Stimulated activated CD8-positive, alpha-beta memory T cell treated with anti-CD3 and anti-CD28 coated beads, Interleukin-4, amount 100 ng/mL, for 24 hours (primary cell): ENCODE measurements around the gene PMEL.
"Not testable (repeated sequence)": the region's sequence is repeated elsewhere in the genome, so short reads cannot be mapped to it uniquely, and the experiment has no call there.

Source experiments
- DNase-seq: peaks from one replicate; pipeline ENCODE4 v3.0.0-alpha.2; 2020; ENCODE audit warnings: low read depth

The PMEL gene

DNA sequence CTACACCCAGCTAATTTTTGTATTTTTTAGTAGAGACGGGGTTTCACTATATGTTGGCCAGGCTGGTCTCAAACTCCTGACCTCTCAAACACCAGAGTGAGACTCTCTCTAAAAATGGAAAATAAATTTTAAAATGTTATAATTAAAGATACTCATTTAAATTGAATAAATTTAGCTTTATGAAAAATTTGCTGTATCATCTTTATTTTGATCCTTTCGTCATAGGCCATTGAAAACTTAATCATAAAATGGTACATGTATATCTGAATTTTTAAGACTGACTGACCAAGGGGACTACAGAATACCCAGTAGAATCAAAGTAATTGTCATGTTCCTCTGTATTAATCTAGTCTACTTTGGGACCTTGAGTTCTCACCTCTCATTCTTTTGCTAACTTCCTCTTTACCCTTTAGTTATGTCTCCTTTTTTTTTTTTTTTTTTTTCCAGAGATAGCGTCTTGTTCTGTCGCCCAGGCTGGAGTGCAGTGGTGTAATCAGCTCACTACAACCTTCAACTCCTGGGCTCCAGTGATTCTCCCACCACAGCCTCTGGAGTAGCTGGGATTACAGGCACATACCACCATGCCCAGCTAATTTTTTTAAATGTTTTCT is 17.5 kb upstream of the PMEL start:
- no peak for DNase-seq

DNA sequence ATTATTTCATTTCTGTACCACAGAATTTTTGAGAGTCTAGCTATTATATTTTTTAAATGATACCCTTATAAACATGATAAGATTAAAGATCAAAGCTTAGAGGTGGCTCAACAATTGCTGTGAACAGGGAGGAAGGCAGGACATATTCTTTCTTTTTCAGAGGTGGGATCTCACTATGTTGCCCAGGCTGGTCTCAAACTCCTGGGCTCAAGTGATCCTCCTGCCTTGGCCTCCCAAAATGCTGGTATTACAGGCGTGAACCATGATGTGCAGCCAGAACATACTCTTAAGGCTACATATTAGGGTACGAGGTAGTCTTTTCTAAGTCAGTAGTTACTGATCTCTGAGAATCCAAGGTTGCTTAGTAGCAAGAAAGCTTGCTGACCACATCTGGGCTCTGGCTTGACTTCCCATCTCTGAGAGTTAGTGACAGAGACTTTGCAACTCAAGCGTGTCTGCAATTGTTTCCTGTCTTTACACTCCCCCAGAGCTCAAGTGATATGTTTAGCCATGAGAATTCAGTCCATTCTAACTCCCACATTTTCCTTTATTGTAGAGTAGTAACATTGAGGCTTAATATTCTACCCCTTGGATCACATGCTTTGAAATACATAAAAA is 16.6 kb upstream of the PMEL start:
- no peak for DNase-seq

DNA sequence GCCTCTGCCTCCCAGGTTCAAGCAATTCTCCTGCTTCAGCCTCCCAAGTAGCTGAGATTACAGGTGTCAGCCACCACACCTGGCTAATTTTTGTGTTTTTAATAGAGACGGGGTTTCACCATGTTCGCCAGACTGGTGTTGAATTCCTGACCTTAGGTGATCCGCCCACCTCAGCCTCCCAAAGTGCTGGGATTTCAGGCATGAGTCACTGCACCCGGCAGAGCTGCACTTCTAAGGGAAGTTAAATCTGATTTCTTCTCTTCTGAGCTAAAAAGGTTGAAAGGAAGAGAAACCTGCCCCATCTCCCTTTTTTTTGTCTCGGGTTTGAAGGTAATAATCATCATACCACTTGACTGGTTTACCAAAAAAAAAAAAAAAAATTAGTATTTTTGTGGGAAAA is 16.0 kb upstream of the PMEL start:
- not testable (repeated sequence) for DNase-seq

DNA sequence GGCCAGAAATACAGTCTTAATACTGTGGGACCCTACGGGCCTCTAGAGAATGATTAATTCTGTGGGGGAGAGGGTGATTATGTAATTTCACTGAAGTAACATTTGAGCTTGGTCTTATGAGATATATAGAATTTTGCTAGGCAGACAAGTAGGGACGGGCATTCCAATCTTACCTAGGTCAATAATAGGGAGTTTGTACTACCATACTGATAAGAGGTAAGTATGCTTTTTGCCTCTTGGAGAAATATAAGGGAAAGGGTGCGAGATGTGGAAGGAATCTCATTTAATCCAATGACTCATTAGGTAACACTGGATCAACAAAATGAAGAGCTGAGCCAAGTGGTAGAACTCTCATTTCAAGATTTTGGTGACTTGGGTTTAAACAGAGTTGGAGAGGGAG is 13.2 kb upstream of the PMEL start:
- DNase-seq, result no peak

DNA sequence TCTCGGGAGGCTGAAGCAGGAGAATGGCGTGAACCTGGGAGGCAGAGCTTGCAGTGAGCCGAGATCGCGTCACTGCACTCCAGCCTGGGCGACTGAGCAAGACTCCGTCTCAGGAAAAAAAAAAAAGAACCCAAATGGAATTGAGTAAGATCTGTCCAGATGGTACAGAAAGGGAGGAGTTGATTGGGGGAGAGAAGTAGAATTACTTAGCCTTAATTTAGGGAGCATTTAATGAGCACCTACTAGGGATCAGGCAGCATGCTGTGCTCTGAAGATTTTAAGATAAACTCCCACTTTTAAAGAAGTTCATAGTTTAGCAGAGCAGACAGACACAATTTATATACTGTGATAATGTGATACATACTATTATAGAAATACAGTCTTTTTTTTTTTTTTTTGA is 12.6 kb upstream of the PMEL start:
- no peak for DNase-seq

DNA sequence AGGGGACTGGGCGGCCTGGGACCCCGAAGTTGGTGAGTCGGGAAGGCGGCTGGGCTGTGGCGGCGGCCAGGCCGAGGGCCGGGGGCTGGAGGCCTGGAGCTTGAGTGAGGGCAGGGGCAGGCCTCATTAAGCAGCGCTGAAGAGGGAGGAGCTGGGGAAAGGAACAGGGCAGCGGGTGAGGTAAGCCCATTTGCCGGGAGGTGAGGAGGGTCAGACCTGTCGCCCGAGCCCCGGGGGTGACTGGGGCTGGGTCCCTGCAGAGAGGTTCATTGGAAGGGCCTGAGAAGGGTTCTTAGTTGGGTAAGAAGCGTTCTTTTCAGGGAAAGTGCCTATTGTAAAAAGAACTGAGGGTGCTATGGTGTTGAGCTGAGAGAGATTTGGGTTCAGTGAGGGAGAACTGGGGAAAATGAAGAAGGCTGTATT is 8.5 kb upstream of the PMEL start:
- no peak for DNase-seq

DNA sequence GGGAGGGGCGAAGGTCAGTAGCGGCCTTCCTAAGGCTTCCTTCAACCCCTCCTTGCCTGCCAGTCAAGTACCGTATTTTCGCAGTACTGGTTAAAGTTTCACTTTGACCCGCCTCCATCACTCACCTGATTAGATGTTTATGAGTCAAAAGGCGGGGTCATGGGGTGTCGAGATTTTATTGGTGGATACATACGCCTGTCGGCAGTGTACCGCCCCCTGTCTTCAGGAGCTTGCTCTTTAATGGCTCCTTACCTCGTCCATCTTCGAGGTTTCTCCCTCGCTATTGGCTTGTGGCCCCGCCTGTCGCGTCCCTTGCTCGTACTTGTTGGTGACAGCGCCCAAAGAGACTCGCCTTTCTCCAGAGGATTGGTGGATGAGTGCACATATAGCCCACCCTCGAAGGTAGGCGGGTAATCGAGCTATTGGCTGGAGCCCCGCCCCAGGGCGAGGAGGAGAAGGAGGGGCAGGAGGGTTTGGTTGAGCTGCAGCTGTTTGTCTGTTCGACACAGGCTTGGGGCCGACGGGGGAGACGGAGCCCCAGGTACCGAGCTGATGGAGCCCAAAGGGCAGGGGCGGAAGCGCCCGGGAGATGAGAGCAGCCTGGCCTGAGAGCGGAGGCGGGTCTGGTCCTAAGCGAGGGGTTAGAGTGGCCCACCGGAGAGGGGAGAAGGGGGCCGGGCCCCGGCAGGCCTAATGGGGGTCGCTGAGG is 7.9 kb upstream of the PMEL start, which contains the start of gene RAB5B:
TSS of gene RAB5B (plus strand) at position 480 of the 709 bp plus-strand sequence. CDS start 12,883 bp downstream, outside the sequence.
- DNase-seq, result peak; percentile 97

DNA sequence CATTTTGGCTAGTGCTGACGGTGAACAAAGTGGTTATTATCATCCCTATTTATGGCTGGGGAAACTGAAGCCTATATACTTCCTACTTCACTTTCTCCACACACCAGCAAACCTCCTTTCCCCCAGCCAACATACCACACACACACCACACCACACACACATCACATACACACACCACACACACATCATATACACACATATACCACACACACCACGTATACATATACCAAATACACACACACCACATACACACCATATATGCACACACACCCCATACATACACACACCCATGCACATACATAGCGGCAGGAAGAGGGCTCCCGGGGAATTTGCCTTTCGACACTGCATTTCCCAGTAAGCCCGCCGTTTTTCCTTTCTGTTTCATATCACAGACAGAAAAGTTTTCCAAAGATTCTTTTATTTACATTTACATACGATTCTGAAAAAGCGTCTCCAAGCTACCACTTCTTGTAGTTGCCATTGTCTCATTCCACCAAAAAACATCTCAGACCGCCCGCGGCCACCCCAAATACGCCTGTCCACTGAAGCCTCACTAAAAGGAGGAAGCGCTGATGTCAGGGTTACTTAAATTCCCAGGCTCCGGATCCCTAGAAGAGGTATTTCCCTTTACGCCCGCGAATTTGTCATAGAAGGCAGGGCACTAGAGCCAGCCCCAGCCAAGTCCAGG is 7.2 kb upstream of the PMEL start:
- no peak for DNase-seq

DNA sequence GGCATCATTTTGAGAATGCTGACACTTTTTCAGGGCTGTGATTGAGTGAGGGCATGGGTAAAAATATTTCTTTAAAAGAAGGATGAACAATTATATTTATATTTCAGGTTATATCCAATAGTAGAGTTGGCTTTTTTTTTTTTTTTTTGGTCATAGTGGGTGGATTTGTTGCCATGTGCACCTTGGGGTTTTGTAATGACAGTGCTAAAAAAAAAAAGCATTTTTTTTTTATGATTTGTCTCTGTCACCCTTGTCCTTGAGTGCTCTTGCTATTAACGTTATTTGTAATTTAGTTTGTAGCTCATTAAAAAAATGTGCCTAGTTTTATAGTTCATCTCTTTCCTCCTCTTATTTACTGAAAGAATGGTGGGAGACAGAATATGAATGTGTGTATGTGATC is 6.6 kb upstream of the PMEL start:
- no peak for DNase-seq

DNA sequence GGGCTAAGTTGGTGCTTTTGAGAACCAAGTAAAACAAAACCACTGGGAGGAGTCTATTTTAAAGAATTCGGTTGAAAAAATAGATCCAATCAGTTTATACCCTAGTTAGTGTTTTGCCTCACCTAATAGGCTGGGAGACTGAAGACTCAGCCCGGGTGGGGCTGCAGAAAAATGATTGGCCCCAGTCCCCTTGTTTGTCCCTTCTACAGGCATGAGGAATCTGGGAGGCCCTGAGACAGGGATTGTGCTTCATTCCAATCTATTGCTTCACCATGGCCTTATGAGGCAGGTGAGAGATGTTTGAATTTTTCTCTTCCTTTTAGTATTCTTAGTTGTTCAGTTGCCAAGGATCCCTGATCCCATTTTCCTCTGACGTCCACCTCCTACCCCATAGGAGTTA is 6.2 kb upstream of the PMEL start:
- DNase-seq, result no peak

DNA sequence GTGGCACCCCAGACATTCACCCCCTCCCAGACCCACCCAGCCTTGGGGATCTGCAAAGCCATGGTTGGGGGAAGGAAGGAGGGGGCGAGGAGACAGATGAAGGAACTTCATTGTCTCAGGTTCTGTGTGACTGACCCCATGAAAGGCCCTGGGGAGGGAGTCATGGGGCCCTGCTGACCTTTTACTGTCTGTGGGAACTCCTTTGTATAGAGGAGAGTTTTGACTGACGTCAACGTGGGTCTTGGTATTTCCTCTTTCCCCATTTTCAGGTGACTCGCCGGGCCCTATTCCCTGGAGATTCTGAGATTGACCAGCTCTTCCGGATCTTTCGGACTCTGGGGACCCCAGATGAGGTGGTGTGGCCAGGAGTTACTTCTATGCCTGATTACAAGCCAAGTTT is 4.9 kb upstream of the PMEL start:
- DNase-seq, result no peak

DNA sequence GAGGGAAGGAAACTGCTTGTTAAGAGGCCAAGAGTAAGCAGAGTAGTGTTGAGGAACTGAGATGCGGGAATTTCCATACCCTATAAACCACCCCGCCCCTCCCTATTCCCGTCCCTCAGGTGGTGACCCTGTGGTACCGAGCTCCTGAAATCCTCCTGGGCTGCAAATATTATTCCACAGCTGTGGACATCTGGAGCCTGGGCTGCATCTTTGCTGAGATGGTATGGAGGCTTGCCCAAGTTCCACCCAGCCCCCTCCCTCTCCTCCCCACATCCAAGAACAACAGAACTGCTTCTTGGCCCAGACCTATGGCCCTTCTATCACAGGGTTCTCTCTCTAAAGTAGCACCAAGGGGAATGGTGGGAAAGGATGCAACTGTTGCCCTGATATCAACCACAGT is 3.5 kb upstream of the PMEL start:
- DNase-seq, result no peak

DNA sequence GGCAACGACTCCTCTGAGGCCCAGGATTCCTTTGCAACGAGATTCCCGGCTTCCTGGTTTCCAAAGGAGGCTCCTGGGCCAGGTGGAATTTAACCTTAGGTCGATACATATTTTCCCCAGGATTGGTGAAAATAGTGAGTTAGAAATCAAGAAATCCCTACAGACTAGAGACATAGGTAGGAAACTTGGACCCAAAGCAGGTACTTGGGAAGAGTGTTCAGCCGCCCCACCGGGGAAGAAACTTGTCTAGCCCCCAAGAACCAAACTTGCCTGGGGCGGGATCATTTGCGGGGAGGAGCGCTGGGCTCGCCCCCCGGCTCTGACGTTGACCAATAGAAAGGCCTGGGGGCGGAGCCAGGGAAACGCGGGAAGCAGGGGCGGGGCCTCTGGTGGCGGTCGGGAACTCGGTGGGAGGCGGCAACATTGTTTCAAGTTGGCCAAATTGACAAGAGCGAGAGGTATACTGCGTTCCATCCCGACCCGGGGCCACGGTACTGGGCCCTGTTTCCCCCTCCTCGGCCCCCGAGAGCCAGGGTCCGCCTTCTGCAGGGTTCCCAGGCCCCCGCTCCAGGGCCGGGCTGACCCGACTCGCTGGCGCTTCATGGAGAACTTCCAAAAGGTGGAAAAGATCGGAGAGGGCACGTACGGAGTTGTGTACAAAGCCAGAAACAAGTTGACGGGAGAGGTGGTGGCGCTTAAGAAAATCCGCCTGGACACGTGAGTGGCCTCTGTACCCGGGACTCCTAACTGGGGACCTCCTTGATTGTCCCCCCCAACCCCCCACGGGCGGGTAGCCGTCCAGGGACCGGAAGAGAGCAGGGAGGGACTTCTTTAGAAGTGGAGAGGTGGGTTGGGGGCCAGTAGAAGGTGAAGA is 803 bp upstream of the PMEL start, which contains the start of gene CDK2:
TSS of gene CDK2 (plus strand) at position 423 of the 874 bp plus-strand sequence. CDS start at position 602, 179 bp downstream.
- peak; percentile 88 for DNase-seq

DNA sequence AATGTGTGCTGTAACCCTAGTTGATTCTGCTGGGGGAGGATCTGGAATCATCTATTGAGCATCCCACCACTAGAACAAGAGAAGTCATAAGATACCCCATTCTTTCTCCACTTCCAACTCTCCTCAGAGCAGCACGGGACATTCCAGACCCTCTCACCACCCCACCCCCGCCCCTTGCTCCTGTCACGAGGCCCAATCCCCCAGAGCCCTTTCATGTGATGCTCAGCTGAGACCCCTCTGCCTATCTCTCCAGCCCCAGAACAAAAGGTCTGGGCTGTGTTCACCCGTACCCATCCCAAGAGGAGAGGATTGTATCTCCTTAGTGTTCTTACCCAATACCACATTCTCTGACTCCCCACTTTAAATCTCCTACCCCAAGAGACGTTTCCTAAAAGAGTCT is 602 bp downstream of the PMEL start:
- no peak for DNase-seq

DNA sequence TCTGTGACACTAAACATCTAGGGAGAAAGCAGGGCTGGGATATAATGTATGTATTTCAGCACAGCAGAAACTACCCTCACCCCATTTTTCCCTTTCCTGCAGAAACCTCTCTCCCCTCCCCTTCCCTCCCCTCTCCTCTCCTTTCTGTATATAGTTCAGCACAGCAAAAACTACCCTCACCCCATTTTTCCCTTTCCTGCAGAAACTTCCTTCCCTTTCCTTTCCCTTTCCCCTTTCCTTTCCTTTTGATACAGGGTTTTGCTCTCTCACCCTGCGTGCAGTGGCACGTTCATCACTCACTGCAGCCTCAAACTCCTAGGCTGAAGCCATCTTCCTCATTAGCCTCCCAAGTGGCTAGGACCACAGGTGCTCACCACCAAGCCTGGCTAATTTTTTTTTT is 2.1 kb downstream of the PMEL start:
- no peak for DNase-seq

DNA sequence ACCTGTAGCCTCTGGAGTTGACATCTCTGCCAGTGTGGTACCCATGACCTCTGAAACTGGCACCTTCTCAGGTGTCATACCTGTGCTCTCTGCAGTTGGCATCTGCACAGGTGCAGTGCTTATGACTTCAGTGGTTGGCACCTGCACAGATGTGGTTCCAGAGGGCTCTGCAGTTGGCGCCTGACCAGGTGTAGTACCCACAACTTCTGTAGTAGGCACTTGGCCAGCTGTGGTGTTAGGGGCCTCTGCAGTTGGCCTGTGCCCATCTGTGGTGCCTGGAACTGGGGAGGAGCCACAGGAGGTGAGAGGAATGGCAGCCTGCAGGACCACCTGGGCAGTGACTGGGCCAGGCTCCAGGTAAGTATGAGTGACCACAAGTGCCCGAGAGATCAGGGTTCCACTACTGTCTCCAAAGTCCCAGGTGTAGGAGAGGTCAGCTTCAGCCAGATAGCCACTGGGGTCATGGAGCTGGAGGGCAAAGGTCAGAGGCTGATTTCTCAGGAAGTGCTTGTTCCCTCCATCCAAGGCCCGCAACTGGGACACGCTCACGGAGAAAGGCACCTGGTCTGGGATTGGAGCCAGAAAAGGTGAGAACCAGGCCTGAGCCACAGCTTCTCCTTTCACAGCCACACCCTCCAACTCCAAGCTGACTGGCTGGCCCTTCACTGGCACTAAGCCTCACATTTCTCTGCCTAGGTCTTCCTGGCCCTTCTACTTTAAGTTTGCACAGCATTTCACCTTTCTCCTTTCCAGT is 8.6 kb downstream of the PMEL start:
- DNase-seq, result no peak

DNA sequence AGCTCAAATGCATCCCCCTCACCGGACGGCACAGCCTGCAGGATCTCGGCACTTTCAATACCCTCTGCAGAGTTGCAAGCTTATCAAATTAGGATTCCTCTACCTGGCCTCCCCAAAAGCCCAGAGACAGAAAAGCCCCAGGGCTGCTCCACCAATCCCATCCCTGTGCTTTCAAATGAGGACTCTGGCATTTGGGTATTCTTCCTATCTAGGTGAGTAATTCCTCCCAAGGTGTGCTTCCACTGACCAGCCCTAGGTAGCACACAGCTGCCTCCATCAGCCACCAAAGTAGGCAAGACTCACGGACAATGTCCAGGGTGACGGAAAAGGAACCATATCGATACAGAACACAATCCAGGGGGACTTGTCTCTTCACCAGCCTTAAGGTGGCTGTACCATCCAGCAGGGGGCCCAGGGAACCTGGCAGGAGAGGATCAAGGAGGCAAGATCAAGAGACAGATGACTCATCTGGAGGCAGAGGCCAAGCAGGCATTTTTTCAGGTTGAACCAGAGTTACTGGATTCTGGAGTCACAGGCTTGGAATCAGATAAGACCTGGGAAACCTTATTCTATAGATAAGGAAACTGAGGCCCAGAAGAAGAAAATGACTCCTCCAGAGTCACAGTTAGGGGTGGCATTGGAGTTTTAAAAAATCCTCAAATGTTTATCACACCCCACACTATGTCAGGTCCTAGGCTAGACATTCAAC is 9.9 kb downstream of the PMEL start:
- DNase-seq, result no peak

DNA sequence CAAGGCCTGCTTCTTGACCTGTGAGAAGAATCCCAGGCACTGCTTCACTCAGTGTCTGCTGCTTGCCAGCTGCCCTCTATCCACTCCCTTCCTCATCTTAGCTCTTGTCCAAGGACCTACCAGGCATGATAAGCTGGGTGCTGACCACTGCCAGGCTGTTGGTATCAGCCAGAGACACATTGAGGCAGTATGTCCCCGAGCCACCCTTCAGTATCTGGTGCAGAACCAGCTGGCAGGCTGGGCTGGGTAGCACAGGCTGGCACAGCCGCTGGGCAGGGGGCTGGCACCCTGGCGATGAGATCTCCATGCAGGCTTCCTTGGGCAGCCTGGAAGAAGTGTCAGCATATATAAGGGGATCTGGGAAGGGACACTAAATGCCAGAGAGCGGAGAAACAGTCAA is 10.5 kb downstream of the PMEL start:
- DNase-seq, result no peak

DNA sequence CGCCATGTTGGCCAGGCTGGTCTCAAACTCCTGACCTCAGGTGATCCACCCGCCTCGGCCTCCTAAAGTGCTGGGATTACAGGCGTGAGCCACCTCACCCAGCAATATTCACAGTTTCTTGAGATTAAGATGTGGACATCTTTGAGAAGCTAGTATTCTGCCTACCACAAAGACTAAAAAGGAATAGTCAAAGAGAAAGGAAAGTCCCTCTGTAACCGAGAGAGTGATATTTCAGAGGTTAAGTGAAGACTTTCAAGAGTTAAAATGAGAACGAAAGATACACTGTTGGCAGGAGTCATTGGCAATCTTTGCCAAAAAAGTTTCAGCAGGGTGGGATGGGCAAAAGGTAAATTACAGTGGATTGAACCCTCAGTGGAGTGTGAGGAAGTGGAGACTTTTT is 19.3 kb downstream of the PMEL start:
- DNase-seq, result no peak

DNA sequence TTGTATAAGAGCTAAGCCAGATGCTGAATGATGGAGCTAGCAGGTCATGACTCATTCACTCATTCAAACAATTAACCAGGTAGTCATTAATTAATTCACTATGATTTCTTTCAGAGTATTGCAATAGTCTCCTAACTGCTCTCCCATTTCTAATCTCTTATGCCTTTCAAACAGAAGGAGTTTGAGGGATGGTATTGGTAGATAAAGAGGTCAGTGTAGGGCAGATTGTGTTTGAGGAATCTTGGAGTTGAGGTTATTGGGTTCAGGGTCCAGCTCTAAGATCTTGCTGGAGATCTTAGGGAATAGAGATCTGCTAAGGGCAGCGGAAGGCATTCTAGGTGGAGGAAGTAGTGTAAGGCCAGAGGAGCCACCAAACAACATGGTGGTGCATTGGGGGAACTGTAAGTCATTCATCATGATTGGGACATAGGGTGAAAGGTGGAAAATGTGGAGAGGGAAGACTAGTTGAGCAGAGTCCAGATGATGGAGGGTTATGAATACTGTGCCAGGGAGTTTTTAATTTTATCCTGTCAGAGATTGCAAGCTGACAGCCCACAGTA is 23.2 kb downstream of the PMEL start:
- DNase-seq, result no peak
